ENCODE results near the gene IL17C. TPM values are rescaled to one million over a fixed set of nuclear protein-coding genes. Genes with fewer than 3 reads are reported as not detected.

Gene IL17C
- polyA plus RNA-seq, 3 donors from 2014 or later: 0.64 to 0.80 TPM; not detected in 1

DNA sequence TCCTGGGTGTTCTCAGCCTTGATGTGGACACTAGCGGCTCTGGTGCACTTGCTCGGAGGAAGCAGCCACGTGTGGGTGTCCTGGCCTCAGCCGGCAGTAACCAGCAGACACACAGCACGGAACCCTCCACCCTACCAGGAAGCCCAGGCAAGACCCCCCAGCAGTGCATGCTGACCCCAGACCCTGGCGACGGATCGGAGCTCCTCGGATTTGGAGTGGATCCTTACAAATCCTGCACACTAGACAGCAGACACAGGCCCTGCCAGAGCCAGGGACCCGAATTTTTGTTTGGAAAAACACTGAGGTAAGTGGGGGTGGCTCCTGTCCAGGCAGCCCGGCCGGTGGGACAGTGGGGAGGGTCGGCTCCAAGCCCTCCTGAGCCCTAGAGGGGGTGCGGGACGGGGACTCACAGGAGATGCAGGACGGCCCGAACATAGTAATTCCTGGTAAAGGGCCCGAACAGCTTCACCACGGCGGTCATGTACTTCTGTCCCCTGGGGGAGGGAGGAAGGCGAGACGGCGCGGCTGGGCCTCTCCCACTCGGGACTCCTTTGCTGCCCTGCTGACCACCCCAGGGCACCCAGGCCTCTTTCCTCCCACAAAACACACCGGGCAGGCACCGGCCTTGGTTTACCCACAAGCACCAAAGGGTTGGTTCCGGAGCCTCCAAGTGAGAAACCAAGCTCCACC lies 8.1 kb downstream of the IL17C start:
- Mint-ChIP-seq H3K9me3 (no peaks in the 10 kb centered on the region), H3K27me3 (ENCODE audit: low read depth in 3 of 3) (peaks cover 27 to 39% (median 30%) of the 10 kb centered on the region in 3 donors), H3K4me3 (peak overlapping the region in 1 of 5 donors; percentile 18), H3K36me3 (peaks cover 8 to 20% (median 8%) of the 10 kb centered on the region in 3 donors), H3K27ac (peak overlapping the region in 4 of 6 donors; percentile 16 to 75 (median 37)), H3K4me1 (peaks cover 33 to 46% of the 10 kb centered on the region in 2 donors)
- no peak for DNase-seq

- Mint-ChIP-seq H3K36me3 (peaks cover 8 to 16% (median 8%) of the 10 kb centered on the region in 3 donors), H3K27ac (peak overlapping the region in 4 of 6 donors; percentile 19 to 77 (median 51)), H3K27me3 (ENCODE audit: low read depth in 3 of 3) (peaks cover 28 to 36% (median 30%) of the 10 kb centered on the region in 3 donors), H3K4me1 (peaks cover 36 to 45% of the 10 kb centered on the region in 2 donors), H3K4me3 (peak overlapping the region in 1 of 5 donors; percentile 24), H3K9me3 (no peaks in the 10 kb centered on the region)
- no peak for DNase-seq
These were observed 9.1 kb downstream of the IL17C start for GRCh38 chr16:88647178-88648070.

GRCh38 chr16:88649195-88649923 lies 11.0 kb downstream of the IL17C start:
- H3K4me3 Mint-ChIP-seq: peak overlapping the region; percentile 95 to 98 (median 96)
- DNase-seq: no peak
- H3K27ac Mint-ChIP-seq: peak overlapping the region; percentile 92 to 98 (median 98)
- H3K4me1 Mint-ChIP-seq: peaks cover 45 to 57% of the 10 kb centered on the region in 2 donors
- peaks cover 3 to 15% (median 9%) of the 10 kb centered on the region in 3 donors for H3K36me3 Mint-ChIP-seq
- H3K9me3 Mint-ChIP-seq: no peaks in the 10 kb centered on the region
- peaks cover 39 to 46% (median 40%) of the 10 kb centered on the region in 3 donors for H3K27me3 Mint-ChIP-seq (ENCODE audit: low read depth in 3 of 3)

DNA sequence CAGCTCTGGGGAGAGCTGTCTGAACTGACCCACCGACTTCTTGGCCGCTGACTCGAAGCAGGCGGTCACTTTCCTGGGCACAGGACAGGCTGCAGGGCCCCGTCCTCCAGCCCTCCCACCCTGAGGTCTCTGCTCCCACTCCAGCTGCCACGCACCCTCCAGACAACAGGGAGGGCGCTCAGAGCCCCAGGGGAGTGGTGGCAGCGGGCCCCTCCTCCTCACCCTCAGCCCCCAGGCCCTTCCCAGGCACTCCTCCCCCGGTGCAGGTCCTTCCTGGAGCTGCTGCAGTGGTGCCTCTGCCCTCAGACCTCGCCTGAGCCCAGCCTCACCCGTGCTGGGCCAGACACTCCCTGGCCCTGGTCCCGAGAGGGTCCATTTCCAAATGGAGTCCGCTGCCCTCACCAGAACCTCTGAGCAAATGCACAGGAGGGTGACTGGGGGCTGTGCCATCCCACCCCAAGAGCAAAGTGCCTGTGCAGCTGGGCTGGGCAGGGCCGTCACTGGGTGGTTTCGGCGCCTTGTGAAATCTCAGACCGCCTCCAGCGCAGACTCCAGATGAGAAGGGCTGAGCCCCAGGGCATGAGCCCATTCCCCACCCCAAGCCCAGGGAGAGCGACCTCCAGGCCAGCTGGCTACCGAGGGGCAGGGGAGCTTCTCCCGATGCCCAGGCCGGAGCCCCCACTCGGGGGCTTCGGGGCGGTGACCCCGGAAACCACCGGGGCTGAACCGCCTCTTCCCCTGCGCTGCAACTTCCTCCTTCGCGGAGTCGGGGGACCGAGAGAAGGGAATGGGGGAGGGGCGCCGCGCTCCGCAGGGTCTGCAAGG lies 11.8 kb downstream of the IL17C start:
- Mint-ChIP-seq H3K4me1 (peaks cover 45 to 60% of the 10 kb centered on the region in 2 donors), H3K4me3 (peak overlapping the region; percentile 95 to 98 (median 96)), H3K27ac (peak overlapping the region; percentile 92 to 98 (median 98)), H3K36me3 (peaks cover 3 to 12% (median 9%) of the 10 kb centered on the region in 3 donors), H3K27me3 (ENCODE audit: low read depth in 3 of 3) (peaks cover 43 to 45% (median 44%) of the 10 kb centered on the region in 3 donors), H3K9me3 (no peaks in the 10 kb centered on the region)
- DNase-seq: peak; percentile 72 to 76 (median 75)

DNA sequence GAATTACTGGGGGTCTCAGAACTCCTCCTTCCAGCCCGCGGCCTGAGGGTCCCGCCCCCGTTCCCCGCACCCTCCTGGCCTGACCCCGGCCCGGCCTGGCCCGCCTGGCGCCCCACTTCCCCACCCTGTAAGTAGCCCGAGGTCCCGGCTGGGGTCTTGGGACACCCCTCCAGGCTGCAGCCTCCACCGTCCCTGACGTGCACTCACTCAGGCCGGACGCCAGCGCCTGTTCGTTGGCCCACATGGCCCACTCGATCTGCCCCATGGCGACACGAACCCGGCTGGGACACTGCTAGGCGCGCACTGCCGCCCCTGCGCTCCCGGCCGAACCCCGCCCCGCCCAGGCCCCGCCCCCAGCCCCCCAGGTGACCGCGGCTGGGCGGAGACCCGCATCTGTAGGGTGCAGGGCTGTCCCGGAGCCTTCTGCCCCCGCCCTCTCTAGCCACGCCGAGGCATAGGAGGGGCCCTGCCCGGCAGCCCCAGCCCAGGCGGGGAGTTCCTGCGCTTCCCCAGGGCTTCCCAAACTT lies 12.4 kb downstream of the IL17C start, which contains the start of gene CYBA:
TSS of gene CYBA (minus strand) at position 305 of the 527 bp plus-strand sequence. CDS start at position 265, 40 bp downstream.
- Mint-ChIP-seq H3K9me3 (no peaks in the 10 kb centered on the region), H3K4me3 (peak within 1 kb of the TSS; percentile 95 to 98 (median 96)), H3K27me3 (ENCODE audit: low read depth in 3 of 3) (peaks cover 40 to 46% (median 44%) of the 10 kb centered on the region in 3 donors), H3K36me3 (peaks cover 3 to 12% (median 9%) of the 10 kb centered on the region in 3 donors), H3K27ac (peak within 1 kb of the TSS; percentile 92 to 98 (median 98)), H3K4me1 (peaks cover 39 to 58% of the 10 kb centered on the region in 2 donors)
- peak; percentile 89 to 90 (median 90) for DNase-seq

GRCh38 chr16:88651276-88651988 lies 13.1 kb downstream of the IL17C start:
- Mint-ChIP-seq H3K9me3 (no peaks in the 10 kb centered on the region), H3K27ac (peak overlapping the region; percentile 87 to 98 (median 98)), H3K4me1 (peaks cover 39 to 55% of the 10 kb centered on the region in 2 donors), H3K36me3 (peaks cover 3 to 12% (median 9%) of the 10 kb centered on the region in 3 donors), H3K4me3 (peak overlapping the region; percentile 95 to 98 (median 96)), H3K27me3 (ENCODE audit: low read depth in 3 of 3) (peaks cover 40 to 50% (median 41%) of the 10 kb centered on the region in 3 donors)
- peak; percentile 83 to 86 (median 86) for DNase-seq

DNA sequence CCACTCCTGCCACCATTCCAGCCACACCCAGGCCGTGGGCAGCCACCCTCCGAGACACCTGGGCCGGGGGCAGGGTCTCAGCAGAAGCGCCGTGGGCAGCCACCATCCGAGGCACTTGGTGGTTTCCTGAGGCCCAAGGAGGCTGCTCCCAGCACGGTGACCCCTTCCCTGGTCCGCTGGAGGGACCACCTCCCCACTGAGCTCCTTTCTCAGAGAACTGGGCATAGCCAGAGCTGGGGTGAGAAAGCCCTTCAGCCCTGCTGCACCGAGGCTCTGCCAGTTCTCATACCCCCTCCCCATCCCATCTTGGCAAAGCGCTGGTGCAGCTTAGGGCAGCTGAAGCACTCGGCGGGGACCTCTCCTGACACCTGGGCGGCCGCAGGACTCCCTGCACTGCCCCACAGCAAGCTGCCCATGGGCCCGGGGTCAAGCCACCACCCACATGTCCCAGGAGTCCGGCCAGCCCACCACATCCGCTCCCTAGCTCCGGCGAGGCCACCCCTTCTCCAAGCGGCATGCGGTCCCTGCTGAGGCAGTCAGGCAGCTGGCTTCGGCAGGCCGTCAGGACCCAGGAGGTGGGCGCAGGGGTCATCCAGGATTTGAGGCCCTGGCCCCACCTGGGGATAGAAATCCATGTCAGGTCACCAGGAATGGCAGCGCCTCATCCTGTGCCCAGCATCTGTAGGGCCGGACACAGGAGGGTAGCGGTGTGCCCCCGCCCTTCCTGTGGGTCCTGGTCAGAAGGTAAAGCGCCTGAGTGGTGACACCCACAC lies 13.8 kb downstream of the IL17C start:
- Mint-ChIP-seq H3K4me3 (peak overlapping the region in 4 of 5 donors; percentile 15 to 96 (median 49)), H3K36me3 (peaks cover 3 to 12% (median 9%) of the 10 kb centered on the region in 3 donors), H3K27ac (peak overlapping the region; percentile 84 to 98 (median 92)), H3K27me3 (ENCODE audit: low read depth in 3 of 3) (peaks cover 40 to 50% (median 41%) of the 10 kb centered on the region in 3 donors), H3K4me1 (peaks cover 39 to 53% of the 10 kb centered on the region in 2 donors), H3K9me3 (no peaks in the 10 kb centered on the region)
- no peak for DNase-seq

- no peaks in the 10 kb centered on the region for H3K9me3 Mint-ChIP-seq
- H3K36me3 Mint-ChIP-seq: peaks cover 3 to 12% (median 9%) of the 10 kb centered on the region in 3 donors
- peak overlapping the region in 4 of 5 donors; percentile 79 to 86 (median 84) for H3K4me3 Mint-ChIP-seq
- peaks cover 40 to 50% (median 41%) of the 10 kb centered on the region in 3 donors for H3K27me3 Mint-ChIP-seq (ENCODE audit: low read depth in 3 of 3)
- no peak for DNase-seq
- H3K4me1 Mint-ChIP-seq: peaks cover 39 to 53% of the 10 kb centered on the region in 2 donors
- H3K27ac Mint-ChIP-seq: peak overlapping the region; percentile 62 to 99 (median 98)
These were observed 14.3 kb downstream of the IL17C start for GRCh38 chr16:88652762-88653063.

DNA sequence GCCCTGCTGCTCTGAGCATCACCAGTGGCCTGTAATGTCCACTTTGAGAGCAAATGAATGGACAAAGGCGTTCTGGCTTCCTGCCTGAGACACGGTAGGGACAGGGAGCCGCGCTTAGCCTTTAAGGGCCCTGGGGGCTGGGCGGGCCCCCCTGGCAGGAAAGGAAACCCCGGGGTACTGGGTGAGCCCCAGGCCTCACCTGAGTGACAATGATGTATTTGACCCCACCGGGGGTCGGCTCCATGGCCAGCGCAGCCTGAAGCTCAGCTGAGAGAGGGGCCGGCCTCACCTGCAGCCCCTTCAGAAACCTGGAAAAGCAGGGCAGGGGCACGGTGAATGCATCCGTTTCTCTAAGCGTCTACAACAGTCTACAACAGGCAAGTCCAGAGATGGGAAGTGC lies 14.7 kb downstream of the IL17C start:
- Mint-ChIP-seq H3K4me3 (peak overlapping the region; percentile 79 to 86 (median 83)), H3K4me1 (peaks cover 39 to 53% of the 10 kb centered on the region in 2 donors), H3K9me3 (no peaks in the 10 kb centered on the region), H3K27ac (peak overlapping the region; percentile 84 to 99 (median 98)), H3K27me3 (ENCODE audit: low read depth in 3 of 3) (peaks cover 40 to 50% (median 40%) of the 10 kb centered on the region in 3 donors), H3K36me3 (peaks cover 3 to 12% (median 9%) of the 10 kb centered on the region in 3 donors)
- DNase-seq: no peak

DNA sequence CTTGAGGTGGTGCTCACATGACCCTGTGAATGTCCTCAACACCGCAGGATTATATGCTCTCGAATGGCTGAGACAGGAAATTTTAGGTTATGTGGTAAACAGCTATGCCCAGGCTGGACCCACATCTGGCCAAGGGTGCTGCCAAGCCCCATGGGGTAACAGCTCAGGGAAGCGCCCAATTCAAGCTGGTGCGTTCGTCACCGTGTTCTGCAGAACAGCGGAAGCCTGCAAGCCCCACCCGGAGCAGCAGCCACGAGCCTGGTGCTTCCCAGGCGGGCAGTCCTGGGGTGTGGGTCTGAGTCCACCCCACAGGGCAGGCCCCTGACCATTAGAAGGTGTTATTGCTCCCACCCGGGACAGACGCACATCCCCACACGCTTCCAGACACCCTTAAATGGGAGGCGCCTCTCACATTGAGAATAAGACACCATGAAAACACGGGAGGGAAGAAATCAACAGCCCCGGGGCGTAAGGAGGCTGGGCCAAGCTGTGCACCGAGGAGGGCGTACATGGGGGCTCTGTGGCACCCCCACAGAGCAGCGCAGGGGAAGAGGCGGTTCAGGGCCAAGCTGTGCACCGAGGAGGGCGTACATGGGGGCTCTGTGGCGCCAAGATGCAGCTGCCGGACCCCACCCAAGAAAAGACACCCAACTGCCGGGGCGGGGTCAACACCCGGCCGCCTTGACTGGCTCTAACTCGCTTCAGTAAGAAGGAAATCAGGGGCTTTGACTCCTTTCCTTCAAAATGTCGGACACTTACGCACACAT lies 15.4 kb downstream of the IL17C start:
- Mint-ChIP-seq H3K4me1 (peaks cover 39 to 50% of the 10 kb centered on the region in 2 donors), H3K4me3 (peak overlapping the region; percentile 79 to 86 (median 83)), H3K27me3 (ENCODE audit: low read depth in 3 of 3) (peaks cover 36 to 50% (median 40%) of the 10 kb centered on the region in 3 donors), H3K9me3 (no peaks in the 10 kb centered on the region), H3K27ac (peak overlapping the region; percentile 84 to 99 (median 98)), H3K36me3 (peaks cover 3 to 12% (median 9%) of the 10 kb centered on the region in 3 donors)
- peak; percentile 89 to 90 (median 90) for DNase-seq
